MM.1S (cell line): ENCODE data around the gene GRP.

Experiments
- EZH2phosphoT487 ChIP-seq: fragments of 300-600 bp; sonication (generic); IDR thresholded peaks from 2 replicates; pipeline ENCODE4 v1.6.1; 2018; ENCODE audit warnings: antibody characterized with exemption, low read length
- TF ChIP-seq, protein P1 (sequence below): fragments of 300-600 bp; sonication (generic); IDR thresholded peaks from 2 replicates; pipeline ENCODE4 v1.5.1; 2016; ENCODE audit warnings: antibody characterized with exemption, low read length, mixed read lengths

- TF ChIP-seq, protein P1, sequence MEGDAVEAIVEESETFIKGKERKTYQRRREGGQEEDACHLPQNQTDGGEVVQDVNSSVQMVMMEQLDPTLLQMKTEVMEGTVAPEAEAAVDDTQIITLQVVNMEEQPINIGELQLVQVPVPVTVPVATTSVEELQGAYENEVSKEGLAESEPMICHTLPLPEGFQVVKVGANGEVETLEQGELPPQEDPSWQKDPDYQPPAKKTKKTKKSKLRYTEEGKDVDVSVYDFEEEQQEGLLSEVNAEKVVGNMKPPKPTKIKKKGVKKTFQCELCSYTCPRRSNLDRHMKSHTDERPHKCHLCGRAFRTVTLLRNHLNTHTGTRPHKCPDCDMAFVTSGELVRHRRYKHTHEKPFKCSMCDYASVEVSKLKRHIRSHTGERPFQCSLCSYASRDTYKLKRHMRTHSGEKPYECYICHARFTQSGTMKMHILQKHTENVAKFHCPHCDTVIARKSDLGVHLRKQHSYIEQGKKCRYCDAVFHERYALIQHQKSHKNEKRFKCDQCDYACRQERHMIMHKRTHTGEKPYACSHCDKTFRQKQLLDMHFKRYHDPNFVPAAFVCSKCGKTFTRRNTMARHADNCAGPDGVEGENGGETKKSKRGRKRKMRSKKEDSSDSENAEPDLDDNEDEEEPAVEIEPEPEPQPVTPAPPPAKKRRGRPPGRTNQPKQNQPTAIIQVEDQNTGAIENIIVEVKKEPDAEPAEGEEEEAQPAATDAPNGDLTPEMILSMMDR, result no peak
- no peak for TF ChIP-seq EZH2phosphoT487
Measured at GRCh38 chr18:59202258-59202820, 17.6 kb upstream of the GRP start.
